Thymus (tissue), 11 donors: ENCODE measurements around the gene GFM2. TPM values are rescaled to one million over a fixed set of nuclear protein-coding genes. Genes with fewer than 3 reads are reported as not detected.
"Not testable (repeated sequence)": the region's sequence is repeated elsewhere in the genome, so short reads cannot be mapped to it uniquely, and the experiment has no call there.

ENCODE experiments used
- DNase-seq, 9 donors: peaks; one replicate each; pipeline ENCODE4 v3.0.0-alpha.2; 2013; ENCODE audit warnings: low spot score in 9 of 9, low read depth in 6 of 9, missing footprints in 1 of 9
- H3K27ac ChIP-seq, 2 donors: one replicate each; pipeline ENCODE4 v1.5.1; 2013; ENCODE audit warnings: control low read depth in 1 of 2, low read depth in 1 of 2, low read length in 1 of 2, mild to moderate bottlenecking in 1 of 2, moderate library complexity in 1 of 2
- H3K27me3 ChIP-seq, 2 donors: one replicate each; pipeline ENCODE4 v1.5.1; 2013; ENCODE audit warnings: low read length in 1 of 2; ENCODE audit not compliant: control insufficient read depth in 2 of 2, insufficient read depth in 1 of 2
- H3K36me3 ChIP-seq, 2 donors: one replicate each; pipeline ENCODE4 v1.5.1; 2013; ENCODE audit warnings: low read length in 1 of 2, mild to moderate bottlenecking in 1 of 2, moderate library complexity in 1 of 2; ENCODE audit not compliant: control insufficient read depth in 2 of 2, insufficient read depth in 2 of 2
- H3K4me1 ChIP-seq, 2 donors: one replicate each; pipeline ENCODE4 v1.5.1; 2013; ENCODE audit warnings: low read length in 2 of 2; ENCODE audit not compliant: control insufficient read depth in 2 of 2, insufficient read depth in 2 of 2
- H3K4me3 ChIP-seq, 2 donors: one replicate each; pipeline ENCODE4 v1.5.1; 2013; ENCODE audit warnings: low read length in 2 of 2, control low read depth in 1 of 2, mild to moderate bottlenecking in 1 of 2
- H3K9me3 ChIP-seq, 2 donors: one replicate each; pipeline ENCODE4 v1.5.1; 2013; ENCODE audit warnings: low read length in 1 of 2, mild to moderate bottlenecking in 1 of 2; ENCODE audit not compliant: control insufficient read depth in 2 of 2, insufficient read depth in 1 of 2
- WGBS: extraction: QIAGEN DNeasy Blood & Tissue Kit; methylation state at CpG from one replicate; pipeline ENCODE4 v1.1.7; 2013; 5-methylcytosine and 5-hydroxymethylcytosine counted together
- polyA plus RNA-seq: library from polyadenylated mRNA; stranded (reverse); fragments of 200-250 nt; gene quantifications from one replicate; pipeline ENCODE4 v1.2.3, GENCODE V29; 2013
- total RNA-seq: library from RNA; stranded (reverse); fragments of 120-200 nt; gene quantifications from one replicate; pipeline ENCODE4 v1.2.4, GENCODE V29; 2013
- donor health status: healthy.

The GFM2 gene
- total and polyA plus RNA-seq, 2 donors, result 36.4 to 37.2 TPM

DNA sequence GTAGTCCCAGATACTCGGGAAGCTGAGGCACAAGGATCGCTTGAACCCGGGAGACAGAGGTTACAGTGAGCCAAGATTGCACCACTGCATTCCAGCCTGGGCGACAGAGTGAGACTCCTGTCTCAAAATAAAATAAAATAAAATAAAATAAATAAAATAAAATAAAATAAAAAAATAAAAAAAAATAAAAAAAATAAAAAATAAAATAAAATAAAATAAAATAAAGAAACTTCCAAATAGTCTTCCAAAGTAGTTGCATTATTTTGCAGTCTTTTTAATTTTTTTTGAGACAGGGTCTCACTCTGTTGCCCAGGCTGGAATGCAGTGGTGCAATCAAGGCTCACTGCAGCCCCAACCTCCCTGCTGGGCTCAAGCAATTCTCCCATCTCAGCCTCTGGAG lies 18.2 kb downstream of the GFM2 start:
- not testable (repeated sequence) for H3K27me3 ChIP-seq, H3K9me3 ChIP-seq, DNase-seq, H3K4me1 ChIP-seq, H3K27ac ChIP-seq, H3K4me3 ChIP-seq
- 98% methylated on average over 4 of the region's 4 CpGs for WGBS
- peaks cover 18 to 51% of the 10 kb centered on the region in 2 donors for H3K36me3 ChIP-seq

DNA sequence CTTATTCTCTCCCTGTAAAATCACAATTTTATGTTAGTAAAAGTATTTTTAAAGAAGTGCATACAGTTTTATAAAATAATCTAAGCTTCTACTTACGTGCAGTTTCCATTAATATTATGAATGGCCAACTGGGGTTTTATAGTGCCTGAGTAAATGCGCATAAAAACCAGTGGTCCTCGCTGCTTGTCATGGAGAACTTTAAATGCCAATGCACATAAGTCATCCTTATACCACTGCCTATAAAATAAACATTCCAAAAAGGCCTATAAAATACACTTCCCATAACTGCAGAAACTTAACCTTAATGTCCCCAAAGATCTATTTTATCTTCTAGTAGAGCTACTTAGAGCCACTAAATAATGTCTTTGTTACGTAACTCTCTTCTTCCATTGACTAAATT lies 28.5 kb downstream of the GFM2 start:
- Histone ChIP-seq H3K9me3 (no peaks in the 10 kb centered on the region), H3K27me3 (no peaks in the 10 kb centered on the region), H3K4me3 (no peak overlapping the region), H3K4me1 (no peaks in the 10 kb centered on the region), H3K27ac (no peak overlapping the region), H3K36me3 (peaks cover 12 to 44% of the 10 kb centered on the region in 2 donors)
- no peak for DNase-seq
- 98% methylated on average over 4 of the region's 4 CpGs for WGBS

DNA sequence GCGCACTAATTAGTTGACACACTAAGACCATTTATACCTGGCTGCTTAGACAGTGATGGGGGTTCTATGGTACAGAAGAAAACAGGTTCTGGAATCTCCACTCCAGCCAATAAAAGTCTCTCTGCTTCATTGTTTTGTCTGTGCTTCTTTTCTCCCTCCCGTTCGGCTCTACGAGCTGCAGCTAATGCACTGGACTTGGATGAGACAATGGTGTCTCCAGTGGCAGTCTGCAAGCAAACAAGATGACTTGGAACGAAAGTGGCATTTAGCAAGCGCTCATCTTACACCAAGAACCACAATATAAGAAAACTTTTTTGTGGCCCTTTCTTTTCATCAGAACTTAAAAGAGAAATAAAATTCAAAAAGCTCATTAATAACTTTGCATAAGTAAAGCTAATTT lies 30.2 kb downstream of the GFM2 start:
- Histone ChIP-seq H3K36me3 (peaks cover 17 to 43% of the 10 kb centered on the region in 2 donors), H3K4me1 (no peaks in the 10 kb centered on the region), H3K27me3 (no peaks in the 10 kb centered on the region), H3K4me3 (no peak overlapping the region), H3K9me3 (no peaks in the 10 kb centered on the region), H3K27ac (no peak overlapping the region)
- DNase-seq, result no peak
- 98% methylated on average over 6 of the region's 6 CpGs for WGBS

DNA sequence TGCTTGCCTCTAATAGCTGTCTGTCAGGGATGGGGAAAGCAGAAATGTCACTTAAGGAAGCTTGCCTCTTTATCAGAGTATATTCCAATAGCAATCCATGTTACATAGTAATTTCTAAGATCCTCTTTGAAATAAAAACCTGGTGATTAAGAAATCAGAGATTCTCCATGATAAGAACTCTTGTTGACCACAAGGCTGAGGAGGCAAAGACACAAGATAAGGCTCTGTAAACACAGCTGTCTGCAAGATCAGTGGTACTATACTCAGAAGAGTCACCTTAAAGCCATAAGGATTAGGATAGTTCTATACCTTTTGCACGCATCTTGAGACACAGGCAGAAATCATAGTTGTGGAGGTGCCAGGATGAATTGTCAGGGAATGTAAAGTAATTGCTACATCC lies 41.6 kb downstream of the GFM2 start:
- Histone ChIP-seq H3K27ac (no peak overlapping the region), H3K4me3 (no peak overlapping the region), H3K27me3 (no peaks in the 10 kb centered on the region), H3K4me1 (no peaks in the 10 kb centered on the region), H3K9me3 (no peaks in the 10 kb centered on the region), H3K36me3 (peaks cover 17 to 54% of the 10 kb centered on the region in 2 donors)
- DNase-seq, result no peak
- WGBS, result 99% methylated on average over 1 of the region's 1 CpG

DNA sequence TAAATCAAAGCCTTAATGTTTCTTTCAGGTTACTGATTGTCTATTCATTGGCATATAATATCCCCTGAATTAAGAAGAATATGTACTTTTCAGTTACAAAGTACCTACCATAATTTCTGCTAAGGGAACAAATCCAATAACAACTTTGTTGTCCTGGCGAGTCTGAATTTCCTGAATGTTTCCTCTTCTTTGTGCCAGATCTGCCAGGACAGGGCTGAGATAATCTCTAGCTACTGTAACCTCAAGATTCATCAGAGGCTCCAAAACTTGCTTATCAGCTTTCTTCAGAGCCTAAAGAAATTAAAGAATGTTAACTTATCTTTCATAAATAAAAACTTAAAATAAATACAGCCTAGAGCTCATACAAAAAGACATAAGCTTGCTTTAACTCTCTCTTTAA lies 44.6 kb downstream of the GFM2 start:
- 97% methylated on average over 1 of the region's 1 CpG for WGBS
- Histone ChIP-seq H3K36me3 (peaks cover 17 to 56% of the 10 kb centered on the region in 2 donors), H3K4me3 (no peak overlapping the region), H3K9me3 (no peaks in the 10 kb centered on the region), H3K27me3 (no peaks in the 10 kb centered on the region), H3K27ac (no peak overlapping the region), H3K4me1 (no peaks in the 10 kb centered on the region)
- no peak for DNase-seq

DNA sequence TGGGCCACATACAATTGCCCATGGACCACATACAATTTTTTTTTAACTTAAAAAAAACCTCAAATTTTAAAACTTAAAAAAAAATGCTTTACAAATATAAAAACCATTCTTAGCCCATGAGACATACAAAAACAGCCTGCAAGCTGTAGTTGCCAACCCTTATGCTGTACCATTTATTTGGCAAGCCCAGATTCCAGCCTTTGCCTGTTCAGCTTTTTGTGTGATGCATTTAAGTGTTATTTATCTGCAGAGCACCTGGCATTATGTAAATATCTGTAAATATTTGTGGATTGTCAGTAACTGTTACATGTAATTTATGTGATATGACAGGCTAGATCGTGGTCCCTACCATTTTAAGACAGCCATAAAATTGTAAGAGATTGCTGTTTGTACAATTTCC lies 49.3 kb downstream of the GFM2 start:
- H3K4me3 ChIP-seq, result no peak overlapping the region
- H3K4me1 ChIP-seq, result no peaks in the 10 kb centered on the region
- no peaks in the 10 kb centered on the region for H3K9me3 ChIP-seq
- H3K36me3 ChIP-seq, result peaks cover 8 to 33% of the 10 kb centered on the region in 2 donors
- 67% methylated on average over 1 of the region's 1 CpG for WGBS
- DNase-seq, result no peak
- no peak overlapping the region for H3K27ac ChIP-seq
- no peaks in the 10 kb centered on the region for H3K27me3 ChIP-seq

DNA sequence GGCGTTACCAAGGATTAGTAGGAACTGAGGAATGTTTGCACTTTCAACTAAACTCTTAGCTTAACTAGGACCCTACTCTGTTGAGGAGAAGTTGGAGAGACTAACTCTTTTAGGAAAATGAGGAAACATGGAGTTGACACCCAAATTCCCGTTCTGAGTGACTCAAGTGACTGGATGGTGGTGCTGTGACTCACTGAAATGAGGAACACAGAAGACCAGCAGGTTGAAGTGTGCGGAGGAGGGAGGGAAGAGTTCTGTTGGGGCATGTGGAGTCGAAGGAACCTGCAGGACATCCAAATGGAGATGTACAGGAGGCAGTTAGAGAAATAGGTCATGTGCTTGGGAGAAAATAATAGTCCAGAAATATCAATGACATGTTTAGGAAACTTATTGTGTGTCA lies 73.7 kb downstream of the GFM2 start:
- no peaks in the 10 kb centered on the region for H3K4me1 ChIP-seq
- 98% methylated on average over 4 of the region's 4 CpGs for WGBS
- no peaks in the 10 kb centered on the region for H3K9me3 ChIP-seq
- H3K4me3 ChIP-seq, result no peak overlapping the region
- H3K27ac ChIP-seq, result no peak overlapping the region
- peaks cover 13 to 15% of the 10 kb centered on the region in 2 donors for H3K36me3 ChIP-seq
- no peak for DNase-seq
- H3K27me3 ChIP-seq, result no peaks in the 10 kb centered on the region

DNA sequence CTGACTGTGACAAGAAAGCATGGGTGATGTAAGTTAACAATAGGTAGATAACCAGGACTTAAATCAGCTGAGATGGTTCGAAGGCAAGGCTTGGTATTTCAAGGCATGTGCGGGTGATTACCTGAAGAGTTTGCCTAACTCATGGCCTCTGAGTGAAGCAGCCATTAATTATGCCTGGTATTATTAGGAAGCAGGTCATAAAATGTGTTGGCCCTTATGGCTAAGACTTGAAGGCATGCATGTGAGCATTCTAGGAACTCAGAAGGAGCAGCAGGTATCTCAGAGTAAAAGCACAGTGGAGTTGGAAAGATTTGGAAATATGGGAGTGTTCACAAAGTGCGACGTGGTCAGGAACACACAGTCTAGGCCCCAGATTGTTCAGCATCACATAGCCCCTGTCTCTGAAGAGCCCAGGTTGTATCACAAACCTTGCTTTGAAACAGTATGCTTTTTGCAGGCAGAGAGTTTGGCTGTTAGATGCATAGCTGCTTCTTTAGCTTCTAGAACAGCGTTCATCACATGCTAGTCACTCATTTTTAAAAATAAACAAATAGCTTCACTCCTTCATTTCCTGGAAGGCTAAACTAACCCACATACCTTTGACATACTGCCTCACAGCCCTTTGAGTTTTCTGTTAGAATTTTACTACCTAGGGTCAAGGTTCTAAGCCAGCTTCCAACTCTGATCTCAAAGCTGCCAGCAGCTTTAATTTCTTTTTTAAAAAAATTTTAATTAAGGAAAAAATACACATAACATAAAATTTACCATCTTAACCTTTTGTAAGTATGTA lies 79.8 kb downstream of the GFM2 start:
- Histone ChIP-seq H3K4me3 (no peak overlapping the region), H3K4me1 (peaks cover 4 to 14% of the 10 kb centered on the region in 2 donors), H3K9me3 (peaks cover 0 to 2% of the 10 kb centered on the region in 2 donors), H3K36me3 (peaks cover 0 to 8% of the 10 kb centered on the region in 2 donors), H3K27me3 (no peaks in the 10 kb centered on the region), H3K27ac (no peak overlapping the region)
- DNase-seq, result no peak
- 96% methylated on average over 5 of the region's 5 CpGs for WGBS

DNA sequence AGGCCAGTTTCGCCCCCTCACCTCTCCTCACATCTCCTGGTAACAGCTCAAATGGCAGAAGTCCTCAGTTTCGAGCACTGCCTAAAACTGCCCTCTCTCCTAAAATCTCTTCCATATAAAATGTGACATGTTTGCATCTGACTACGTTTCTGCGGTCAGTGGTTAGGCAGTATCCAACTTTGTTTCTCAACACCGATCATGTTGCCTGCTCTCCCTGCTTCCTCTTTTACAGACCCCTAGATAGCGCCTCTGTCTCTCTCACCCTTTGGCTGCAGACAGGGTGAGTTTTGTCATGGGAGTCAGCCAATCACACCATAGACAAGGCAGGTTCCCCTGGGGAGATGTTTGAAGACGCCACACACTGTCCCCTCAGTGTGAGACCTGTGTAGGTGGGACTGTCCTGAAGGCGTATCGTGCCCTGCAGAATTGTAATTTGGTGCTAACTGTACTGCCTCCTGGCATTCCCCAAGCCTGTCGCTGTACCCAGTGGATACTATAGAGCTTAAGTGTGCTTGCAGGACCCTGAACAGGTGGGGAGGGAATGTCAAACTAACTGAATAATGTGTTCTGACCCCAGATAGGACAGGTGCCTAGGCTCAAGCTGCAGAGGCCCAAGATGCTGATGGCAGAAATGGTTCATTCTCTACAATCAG lies 80.8 kb downstream of the GFM2 start:
- Histone ChIP-seq H3K36me3 (peaks cover 0 to 8% of the 10 kb centered on the region in 2 donors), H3K9me3 (peaks cover 0 to 2% of the 10 kb centered on the region in 2 donors), H3K27me3 (no peaks in the 10 kb centered on the region), H3K4me3 (peak overlapping the region; percentile 76 to 82), H3K27ac (no peak overlapping the region), H3K4me1 (peaks cover 4 to 14% of the 10 kb centered on the region in 2 donors)
- DNase-seq, result peak in 2 of 9 donors; percentile 24 to 26
- WGBS, result 31% methylated on average over 10 of the region's 10 CpGs
